HG03039 (cell line): ENCODE measurements around the gene NDUFB5.

Experiments
- ATAC-seq: cut with Tn5 transposase; IDR thresholded peaks from one replicate; pipeline ENCODE4 v1.9.1; 2021; ENCODE audit warnings: mild to moderate bottlenecking, moderate library complexity; ENCODE audit not compliant: unreplicated experiment

NDUFB5 gene

DNA sequence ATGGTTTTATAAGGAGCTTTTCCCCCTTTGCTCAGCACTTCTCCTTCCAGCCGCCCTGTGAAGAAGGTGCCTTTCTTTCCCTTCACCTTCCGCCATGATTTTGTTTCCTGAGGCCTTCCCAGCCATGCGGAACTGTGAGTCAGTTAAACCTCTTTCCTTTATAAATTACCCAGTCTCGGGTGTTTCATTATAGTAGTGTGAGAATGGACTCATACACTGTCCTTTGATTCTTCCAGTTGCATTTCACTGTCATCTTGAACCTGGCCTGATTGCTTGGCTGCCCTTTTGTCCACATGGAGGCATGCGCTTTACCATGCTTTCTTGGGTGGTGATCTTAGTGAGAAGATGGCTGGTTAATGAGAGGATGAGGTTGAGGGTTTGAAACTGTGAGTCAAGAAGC is 71.5 kb downstream of the NDUFB5 start:
- ATAC-seq: no peak
